Vagina (tissue), 2 donors: ENCODE results near the gene PARD3. TPM values are rescaled to one million over a fixed set of nuclear protein-coding genes. Genes with fewer than 3 reads are reported as not detected.

Experiments used
- DNase-seq, 2 donors: peaks; one replicate each; pipeline ENCODE4 v3.0.0-alpha.2; 2017; ENCODE audit errors: extremely low spot score in 2 of 2
- H3K27ac ChIP-seq: fragments of 200-600 bp; sonication (generic); one replicate; pipeline ENCODE4 v1.5.1; 2019
- H3K27me3 ChIP-seq: fragments of 200-600 bp; sonication (generic); one replicate; pipeline ENCODE4 v1.5.1; 2019
- H3K36me3 ChIP-seq, 2 donors: fragments of 200-600 bp; sonication (generic); one replicate each; pipeline ENCODE4 v1.5.1; 2017 to 2019
- H3K4me1 ChIP-seq: fragments of 200-600 bp; sonication (generic); one replicate; pipeline ENCODE4 v1.5.1; 2019
- H3K4me3 ChIP-seq, 2 donors: fragments of 200-600 bp; sonication (generic); 1 replicate in 1 of 2; 2 replicates in 1 of 2; pipeline ENCODE4 v1.5.1; 2016 to 2019
- H3K9me3 ChIP-seq: fragments of 200-600 bp; sonication (generic); one replicate; pipeline ENCODE4 v1.5.1; 2019
- CTCF ChIP-seq, 3 experiments: fragments of 450-650 bp in 2 of 3; fragments of 200-600 bp in 1 of 3; sonication (generic) in 1 of 3; IDR thresholded peaks; one replicate each; pipeline ENCODE4 v1.5.1; 2017 to 2019; ENCODE audit warnings: antibody characterized with exemption in 3 of 3, mild to moderate bottlenecking in 2 of 3, moderate library complexity in 2 of 3
- POLR2A ChIP-seq, 2 donors: fragments of 450-650 bp; IDR thresholded peaks; one replicate each; pipeline ENCODE4 v1.6.1; 2017; ENCODE audit warnings: antibody characterized with exemption in 2 of 2, mild to moderate bottlenecking in 2 of 2, moderate library complexity in 2 of 2
- POLR2AphosphoS5 ChIP-seq, 2 donors: sonication (generic); formaldehyde crosslinking; IDR thresholded peaks; one replicate each; pipeline ENCODE4 v1.9.0; 2017; ENCODE audit warnings: antibody characterized with exemption in 2 of 2, mild to moderate bottlenecking in 2 of 2, low read depth in 1 of 2; ENCODE audit not compliant: insufficient read depth in 1 of 2
- intact Hi-C: fragments of 100-400 bp; cut with DNase I; formaldehyde crosslinking; loops from one replicate; pipeline ENCODE4 v1.15.1; 2023
- total RNA-seq: library from RNA; depleted of rRNA; stranded (reverse); fragments of >200 nt; gene quantifications from one replicate; pipeline ENCODE4 v1.2.3, GENCODE V29; 2016

The PARD3 gene
- total RNA-seq, 1 donor from 2014 or later, result 95.5 TPM

DNA sequence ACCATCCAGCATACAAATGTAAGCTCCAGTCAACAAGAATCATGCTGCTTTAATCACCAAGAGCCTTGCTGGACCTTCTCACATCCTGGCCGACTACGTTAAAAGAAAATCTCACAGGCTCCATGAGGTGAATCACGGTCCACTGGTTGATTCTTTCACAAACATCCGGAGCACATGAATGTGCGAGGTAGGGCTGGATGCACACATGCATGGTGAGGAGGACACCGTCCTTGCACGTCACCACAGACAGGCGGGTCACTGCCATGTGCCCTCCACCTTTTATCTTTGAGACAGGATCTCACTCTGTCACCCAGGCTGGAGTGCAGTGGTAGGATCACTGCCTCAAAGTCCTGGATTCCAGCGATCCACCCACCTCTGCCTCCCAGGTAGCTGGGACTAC is 265.1 kb downstream of the PARD3 start:
- Histone ChIP-seq H3K36me3 (no peaks in the 10 kb centered on the region), H3K27me3 (no peaks in the 10 kb centered on the region), H3K4me3 (no peak overlapping the region), H3K9me3 (no peaks in the 10 kb centered on the region), H3K27ac (no peak overlapping the region), H3K4me1 (peaks cover 23% of the 10 kb centered on the region)
- intact Hi-C loops, result no loop called here
- no peak for DNase-seq
- TF ChIP-seq POLR2AphosphoS5 (IDR thresholded peaks at IDR 0.05; ENCODE audit: insufficient read depth in 1 of 2, low read depth in 1 of 2), result no peak
- no peak for TF ChIP-seq CTCF (IDR thresholded peaks at IDR 0.05)
- no peak for TF ChIP-seq POLR2A (IDR thresholded peaks at IDR 0.05)

DNA sequence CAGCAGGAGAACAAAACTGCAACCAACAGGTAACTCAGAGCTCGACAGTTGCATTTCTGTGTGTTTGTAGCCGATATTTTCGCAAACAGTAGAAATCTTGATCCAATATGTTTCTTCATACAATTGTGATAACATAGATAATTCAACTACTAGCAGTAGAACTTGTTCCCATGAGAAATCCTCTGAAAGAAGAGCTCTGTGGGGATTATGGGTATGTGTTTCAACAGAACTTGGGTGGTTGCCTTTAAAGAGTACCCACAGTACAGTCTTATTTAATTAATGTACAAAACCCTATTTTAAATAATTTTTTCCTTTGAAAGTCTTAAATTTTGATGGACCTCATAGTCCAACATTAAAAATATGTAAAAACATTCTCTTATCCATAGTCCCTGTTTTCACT is 266.1 kb downstream of the PARD3 start:
- no peak overlapping the region for H3K4me3 ChIP-seq
- H3K4me1 ChIP-seq, result peaks cover 23% of the 10 kb centered on the region
- no peaks in the 10 kb centered on the region for H3K36me3 ChIP-seq
- H3K27me3 ChIP-seq, result no peaks in the 10 kb centered on the region
- H3K27ac ChIP-seq, result no peak overlapping the region
- intact Hi-C loops, result no loop called here
- DNase-seq, result no peak
- TF ChIP-seq POLR2AphosphoS5 (IDR thresholded peaks at IDR 0.05; ENCODE audit: insufficient read depth in 1 of 2, low read depth in 1 of 2), result no peak
- TF ChIP-seq POLR2A (IDR thresholded peaks at IDR 0.05), result no peak
- no peak for TF ChIP-seq CTCF (IDR thresholded peaks at IDR 0.05)
- no peaks in the 10 kb centered on the region for H3K9me3 ChIP-seq

GRCh38 chr10:34548466-34548865 is 266.6 kb downstream of the PARD3 start:
- H3K27ac ChIP-seq, result no peak overlapping the region
- intact Hi-C loops, result no loop called here
- no peaks in the 10 kb centered on the region for H3K36me3 ChIP-seq
- DNase-seq, result no peak
- TF ChIP-seq POLR2A (IDR thresholded peaks at IDR 0.05) (no peak), CTCF (IDR thresholded peaks at IDR 0.05) (no peak), POLR2AphosphoS5 (IDR thresholded peaks at IDR 0.05; ENCODE audit: insufficient read depth in 1 of 2, low read depth in 1 of 2) (no peak)
- H3K4me1 ChIP-seq, result peaks cover 23% of the 10 kb centered on the region
- H3K9me3 ChIP-seq, result no peaks in the 10 kb centered on the region
- H3K27me3 ChIP-seq, result no peaks in the 10 kb centered on the region
- no peak overlapping the region for H3K4me3 ChIP-seq

DNA sequence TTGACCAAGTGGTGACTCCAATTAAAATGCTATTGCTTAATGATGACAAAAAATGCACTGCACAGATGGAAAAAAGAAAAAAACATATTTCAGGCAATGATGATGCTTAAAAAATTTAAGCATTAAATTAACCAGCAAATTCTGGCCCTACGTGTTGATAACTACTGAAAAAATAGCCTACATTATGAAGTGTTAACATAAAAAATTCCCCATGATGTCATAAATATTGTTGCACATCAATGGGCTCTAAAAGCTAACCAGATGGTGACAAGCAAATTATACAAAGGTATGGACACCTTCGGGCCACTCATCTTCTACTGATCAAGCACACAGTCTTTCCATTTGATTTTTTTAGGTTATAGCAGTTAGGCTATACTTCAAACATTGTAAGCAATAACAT is 267.4 kb downstream of the PARD3 start:
- intact Hi-C loops, result no loop called here
- Histone ChIP-seq H3K9me3 (no peaks in the 10 kb centered on the region), H3K27ac (no peak overlapping the region), H3K4me1 (peaks cover 23% of the 10 kb centered on the region), H3K36me3 (no peaks in the 10 kb centered on the region), H3K27me3 (no peaks in the 10 kb centered on the region), H3K4me3 (no peak overlapping the region)
- TF ChIP-seq POLR2AphosphoS5 (IDR thresholded peaks at IDR 0.05; ENCODE audit: insufficient read depth in 1 of 2, low read depth in 1 of 2) (no peak), CTCF (IDR thresholded peaks at IDR 0.05) (no peak), POLR2A (IDR thresholded peaks at IDR 0.05) (no peak)
- DNase-seq, result no peak

- intact Hi-C loops, result no loop called here
- Histone ChIP-seq H3K27ac (no peak overlapping the region), H3K4me1 (peaks cover 23% of the 10 kb centered on the region), H3K9me3 (no peaks in the 10 kb centered on the region), H3K27me3 (no peaks in the 10 kb centered on the region), H3K4me3 (no peak overlapping the region), H3K36me3 (no peaks in the 10 kb centered on the region)
- no peak for DNase-seq
- TF ChIP-seq POLR2AphosphoS5 (IDR thresholded peaks at IDR 0.05; ENCODE audit: insufficient read depth in 1 of 2, low read depth in 1 of 2) (no peak), POLR2A (IDR thresholded peaks at IDR 0.05) (no peak), CTCF (IDR thresholded peaks at IDR 0.05) (no peak)
Measured at GRCh38 chr10:34547291-34547690, 267.8 kb downstream of the PARD3 start.
